NK-92 (cell line): ENCODE measurements around the gene B3GLCT.
"Not testable (repeated sequence)": the region's sequence is repeated elsewhere in the genome, so short reads cannot be mapped to it uniquely, and the experiment has no call there.

Source experiments
- DNase-seq: peaks from one replicate; lab custom pipeline; 2025; ENCODE audit not compliant: unreplicated experiment; lab: John Stamatoyannopoulos, UW

The B3GLCT gene

GRCh38 chr13:31182987-31183386, 16.8 kb upstream of the B3GLCT start:
- no peak for DNase-seq

- no peak for DNase-seq
Observed at GRCh38 chr13:31184451-31184850, 15.3 kb upstream of the B3GLCT start.

- DNase-seq: no peak
Observed at GRCh38 chr13:31184981-31185645, 14.7 kb upstream of the B3GLCT start.

GRCh38 chr13:31191748-31192147, 8.0 kb upstream of the B3GLCT start:
- DNase-seq: no peak

- no peak for DNase-seq
Observed at GRCh38 chr13:31192306-31192705, 7.5 kb upstream of the B3GLCT start.

GRCh38 chr13:31195616-31196015, 4.2 kb upstream of the B3GLCT start:
- DNase-seq: no peak

- no peak for DNase-seq
Observed at GRCh38 chr13:31196992-31197391, 2.8 kb upstream of the B3GLCT start.

- DNase-seq: no peak
Observed at GRCh38 chr13:31198519-31198918, 1.3 kb upstream of the B3GLCT start.

- DNase-seq: no peak
Observed at GRCh38 chr13:31199527-31199848, 287 bp upstream of the B3GLCT start.

GRCh38 chr13:31200637-31200971, 829 bp downstream of the B3GLCT start:
- DNase-seq: no peak

- no peak for DNase-seq
Observed at GRCh38 chr13:31201341-31202031, 1.7 kb downstream of the B3GLCT start.

- no peak for DNase-seq
Observed at GRCh38 chr13:31204592-31204991, 4.8 kb downstream of the B3GLCT start.

GRCh38 chr13:31207661-31208552, 8.1 kb downstream of the B3GLCT start:
- DNase-seq: no peak

GRCh38 chr13:31208559-31209122, 8.9 kb downstream of the B3GLCT start:
- DNase-seq: no peak

- no peak for DNase-seq
Observed at GRCh38 chr13:31209172-31209840, 9.5 kb downstream of the B3GLCT start.

- DNase-seq: no peak
Observed at GRCh38 chr13:31209841-31210210, 10.1 kb downstream of the B3GLCT start.

- DNase-seq: no peak
Observed at GRCh38 chr13:31213651-31214289, 14.0 kb downstream of the B3GLCT start.

GRCh38 chr13:31214435-31214834, 14.7 kb downstream of the B3GLCT start:
- DNase-seq: no peak

- DNase-seq: not testable (repeated sequence)
Observed at GRCh38 chr13:31216916-31217315, 17.1 kb downstream of the B3GLCT start.

GRCh38 chr13:31219909-31220598, 20.3 kb downstream of the B3GLCT start:
- no peak for DNase-seq
